Activated CD8-positive, alpha-beta memory T cell treated with anti-CD3 and anti-CD28 coated beads for 36 hours (primary cell): ENCODE results near the gene TLR10. TPM values are rescaled to one million over a fixed set of nuclear protein-coding genes. Genes with fewer than 3 reads are reported as not detected.

ENCODE experiments used
- CTCF ChIA-PET: fragments of 350-600 bp; sonication (Branson Sonifier 250); formaldehyde crosslinking; loops from one replicate; lab custom pipeline; 2021; ENCODE audit warnings: antibody characterized with exemption; lab: Charles Lee
- POLR2A ChIA-PET: fragments of 350-600 bp; sonication (Branson Sonifier 250); formaldehyde crosslinking; loops from one replicate; lab custom pipeline; 2021; ENCODE audit warnings: antibody characterized with exemption; lab: Charles Lee
- total RNA-seq, 2 experiments: library from RNA; stranded (reverse); gene quantifications; one replicate each; pipeline ENCODE4 v1.2.3, GENCODE V29; 2021

Gene TLR10
- total RNA-seq, 2 experiments from 2014 or later: not detected

- ChIA-PET CTCF (no interaction called here), POLR2A (no interaction called here)
Observed at GRCh38 chr4:38749336-38749735, 33.5 kb downstream of the TLR10 start.

- ChIA-PET POLR2A (no interaction called here), CTCF (no interaction called here)
Observed at GRCh38 chr4:38747629-38748028, 35.2 kb downstream of the TLR10 start.

- ChIA-PET CTCF (no interaction called here), POLR2A (no interaction called here)
Observed at GRCh38 chr4:38745881-38746280, 36.9 kb downstream of the TLR10 start.

DNA sequence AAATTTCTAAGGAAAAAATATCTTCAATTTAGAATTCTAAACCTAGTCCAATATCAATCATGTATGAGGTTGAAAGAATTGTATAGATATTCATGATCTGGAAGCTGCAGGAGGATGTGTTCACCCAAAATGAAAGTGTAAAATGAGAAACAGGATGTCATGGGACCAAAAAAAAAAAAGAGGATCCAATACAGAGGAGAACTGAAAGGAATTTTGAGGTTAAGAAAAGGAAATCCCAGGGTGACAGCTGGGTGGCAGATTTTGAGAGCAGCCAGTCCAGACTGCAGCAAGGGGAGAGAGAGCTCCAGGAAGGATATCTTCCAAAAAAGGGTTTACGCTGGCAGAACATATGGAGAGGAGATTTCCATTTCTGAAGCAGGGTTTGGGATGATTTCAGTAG lies 38.9 kb downstream of the TLR10 start:
- CTCF ChIA-PET: no interaction called here

DNA sequence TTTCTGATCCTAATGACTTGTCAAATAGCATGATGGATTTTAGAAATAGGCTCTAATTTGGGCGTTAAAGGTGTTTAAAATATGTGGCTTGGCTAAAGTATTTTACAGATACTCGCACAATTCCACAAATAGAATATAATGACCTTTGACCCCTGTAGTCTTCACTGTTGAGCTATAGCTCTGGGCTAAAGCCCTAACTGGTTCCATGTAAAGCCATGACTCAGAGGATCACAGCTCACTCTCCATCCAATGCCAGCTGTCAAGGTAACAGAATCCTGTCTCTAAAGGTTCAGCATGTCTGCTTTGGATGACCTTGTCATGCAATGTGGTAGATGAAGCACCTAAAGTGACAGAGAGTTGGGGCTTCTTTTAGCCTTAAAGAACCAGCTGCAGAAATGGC lies 42.5 kb downstream of the TLR10 start:
- CTCF ChIA-PET: interaction anchor here (0.8 to 1.0 kb wide), 2 partner anchors 9 to 19 kb away, joined by 3 read pairs; no protein-coding TSS in a partner anchor
- POLR2A ChIA-PET: no interaction called here

More for the DNA sequence above, 38.9 kb downstream of the TLR10 start:
- POLR2A ChIA-PET: no interaction called here

DNA sequence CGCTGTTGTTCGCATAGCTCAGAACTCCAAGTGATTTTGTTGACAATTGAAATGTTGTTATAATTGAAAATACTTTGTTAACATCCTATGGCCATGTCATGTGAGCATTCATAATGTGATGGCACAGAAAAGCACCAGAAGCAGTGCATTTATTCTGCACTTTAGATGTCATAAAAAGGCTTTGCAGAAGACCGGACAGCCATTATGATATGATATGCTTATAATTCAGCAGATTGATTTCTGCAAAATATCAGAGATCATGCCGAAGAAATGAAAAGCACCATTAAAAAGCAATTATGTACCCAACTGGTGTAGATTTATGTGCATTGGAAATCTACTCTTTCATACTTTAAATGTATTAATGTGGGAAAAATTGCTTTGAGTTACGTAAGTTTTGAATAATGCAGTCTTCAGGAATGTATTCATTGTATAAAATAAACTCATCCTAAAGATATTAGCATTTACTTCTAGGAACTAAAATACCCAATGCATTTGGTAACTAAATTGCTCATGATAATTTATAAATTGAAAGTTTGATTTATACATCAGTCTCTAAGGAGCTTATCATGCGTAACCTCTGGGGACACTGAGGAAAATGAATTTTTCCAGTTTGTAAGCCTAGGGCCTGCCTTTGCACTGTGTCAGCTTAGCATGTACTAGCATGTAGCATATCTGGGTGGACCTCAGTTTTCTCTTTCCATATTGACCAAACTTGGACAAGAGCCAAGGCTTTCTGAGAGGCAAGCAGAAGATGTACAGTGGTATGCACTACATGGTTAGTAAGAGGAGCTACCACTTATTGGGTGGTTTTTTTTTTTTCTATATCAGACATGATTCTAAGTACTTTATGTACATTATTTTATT lies 43.6 kb downstream of the TLR10 start:
- CTCF ChIA-PET: no interaction called here
- POLR2A ChIA-PET: no interaction called here

- POLR2A ChIA-PET: no interaction called here
- CTCF ChIA-PET: interaction anchor here (0.8 to 1.2 kb wide), 2 partner anchors 174 to 556 kb away, joined by 3 read pairs; no protein-coding TSS in a partner anchor
Observed at GRCh38 chr4:38735870-38736269, 46.9 kb downstream of the TLR10 start.

GRCh38 chr4:38734911-38735310 lies 47.9 kb downstream of the TLR10 start:
- ChIA-PET POLR2A (no interaction called here), CTCF (interaction anchor here (1.2 kb wide), 1 partner anchor 173 kb away, joined by 3 read pairs; no protein-coding TSS in a partner anchor)

DNA sequence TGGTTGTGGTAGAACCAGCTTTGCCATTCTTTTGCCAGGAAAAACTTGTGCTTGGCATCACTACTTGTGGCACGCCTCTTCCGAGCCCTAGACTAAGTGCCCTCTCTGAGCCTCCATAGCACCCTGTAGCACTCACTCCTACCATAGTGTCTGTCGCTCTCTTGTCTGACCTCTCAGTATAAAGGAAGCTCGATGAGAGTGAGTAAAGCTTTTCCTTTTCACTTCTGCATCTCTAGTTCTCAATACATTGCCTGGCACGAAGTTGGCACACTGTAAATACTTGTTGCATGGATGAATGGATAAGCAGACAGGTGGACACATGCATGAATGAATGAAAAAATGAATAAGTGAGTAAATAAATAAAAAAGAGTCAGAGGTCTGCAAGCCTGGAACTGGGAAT lies 48.3 kb downstream of the TLR10 start:
- POLR2A ChIA-PET: no interaction called here
- CTCF ChIA-PET: interaction anchor here (1.2 kb wide), 1 partner anchor 173 kb away, joined by 3 read pairs; no protein-coding TSS in a partner anchor

DNA sequence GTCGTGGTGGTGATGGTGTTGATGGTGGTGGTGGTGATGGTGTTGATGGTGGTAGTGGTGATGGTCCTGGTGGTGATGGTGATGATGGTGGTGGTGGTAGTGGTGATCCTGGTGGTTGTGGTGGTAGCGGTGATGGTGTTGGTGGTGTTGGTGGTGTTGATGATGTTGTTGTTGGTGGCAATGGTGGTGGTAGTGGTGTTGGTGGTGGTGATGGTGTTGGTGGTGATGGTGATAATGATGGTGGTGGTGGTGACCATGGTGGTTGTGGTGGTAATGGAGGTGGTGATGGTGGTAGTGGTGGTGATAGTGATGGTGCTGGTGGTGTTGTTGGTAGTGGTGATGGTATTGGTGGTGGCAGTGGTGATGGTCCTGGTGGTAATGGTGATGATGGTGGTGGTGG lies 49.1 kb downstream of the TLR10 start:
- CTCF ChIA-PET: no interaction called here
- POLR2A ChIA-PET: no interaction called here

- ChIA-PET POLR2A (no interaction called here), CTCF (interaction anchor here (0.6 to 4.4 kb wide), 12 partner anchors 10 to 1161 kb away, joined by 3 to 19 read pairs (median 3); no protein-coding TSS in a partner anchor)
Observed at GRCh38 chr4:38730830-38731646, 51.8 kb downstream of the TLR10 start.

DNA sequence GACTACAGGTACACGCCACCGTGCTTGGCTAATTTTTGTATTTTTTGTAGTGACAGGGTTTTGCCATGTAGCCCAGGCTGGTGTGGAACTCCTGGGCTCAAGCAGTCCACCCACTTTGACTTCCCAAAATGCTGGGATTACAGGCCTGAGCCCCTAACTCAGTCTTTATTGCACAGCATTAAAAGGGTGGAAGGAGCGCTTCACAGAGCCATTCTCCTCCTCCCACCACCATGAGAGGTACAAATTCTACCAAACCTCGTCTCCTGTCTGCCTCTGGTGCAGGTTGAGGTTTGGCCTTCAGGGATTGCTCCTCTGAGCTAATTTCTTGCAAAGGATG lies 52.3 kb downstream of the TLR10 start:
- ChIA-PET CTCF (interaction anchor here (0.6 to 4.4 kb wide), 8 partner anchors 148 to 1160 kb away, joined by 3 to 19 read pairs (median 4); no protein-coding TSS in a partner anchor), POLR2A (no interaction called here)

GRCh38 chr4:38728631-38729141 lies 54.1 kb downstream of the TLR10 start:
- POLR2A ChIA-PET: no interaction called here
- CTCF ChIA-PET: interaction anchor here (0.9 to 1.6 kb wide), 3 partner anchors 236 to 666 kb away, joined by 3 to 5 read pairs (median 3); no protein-coding TSS in a partner anchor

DNA sequence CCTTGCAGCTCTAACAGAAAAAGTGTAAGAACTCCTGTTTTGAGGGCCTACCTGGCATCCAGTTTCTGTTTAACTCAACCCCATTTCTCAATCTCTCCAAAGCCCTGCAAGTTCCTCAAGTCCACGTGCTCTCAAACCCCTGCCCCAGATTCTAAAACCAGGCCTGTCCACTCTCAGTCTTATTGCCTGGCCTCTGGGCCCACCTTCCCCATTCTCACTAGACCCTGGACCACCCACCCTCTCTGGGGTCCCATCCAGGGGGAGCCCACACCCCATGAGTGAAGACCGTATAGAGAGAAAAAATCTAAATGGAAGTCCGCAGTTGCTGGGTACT lies 58.3 kb downstream of the TLR10 start:
- ChIA-PET POLR2A (no interaction called here), CTCF (no interaction called here)

DNA sequence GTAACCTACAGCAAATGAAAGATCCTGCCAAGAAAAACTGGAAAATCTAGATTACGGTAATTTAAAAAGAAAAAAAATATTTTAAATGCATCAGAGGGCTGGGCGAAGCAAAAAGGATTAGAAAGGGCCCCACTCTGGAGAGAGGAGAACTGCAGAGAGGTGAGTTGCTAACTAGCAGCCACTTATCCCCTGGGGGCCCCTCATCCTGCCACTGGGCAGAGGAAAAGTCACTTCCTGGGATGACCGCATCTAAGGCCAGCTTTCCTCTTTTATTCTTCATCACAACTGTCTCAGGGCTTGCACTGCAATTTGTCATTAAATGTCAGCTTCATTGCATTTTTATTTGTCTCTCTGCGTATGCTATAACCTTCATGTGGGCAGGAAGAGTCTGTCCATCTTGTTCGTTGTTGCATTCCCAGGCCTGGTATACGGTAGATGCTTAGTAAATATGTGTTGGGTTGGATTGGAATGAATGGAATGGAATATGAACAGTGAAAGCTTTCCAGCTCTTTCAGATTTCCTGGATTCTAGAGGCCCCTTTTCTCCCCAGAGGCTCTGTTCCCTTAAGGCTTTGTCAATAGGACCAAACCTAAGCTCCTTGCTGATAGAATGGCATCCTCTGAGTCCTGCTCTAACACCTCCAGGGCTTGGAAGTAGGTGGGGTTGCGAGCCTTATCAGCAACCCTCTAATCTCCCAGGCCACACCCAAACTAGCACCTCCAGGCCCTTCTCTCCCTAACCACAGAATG lies 58.9 kb downstream of the TLR10 start:
- ChIA-PET CTCF (interaction anchor here (0.6 kb wide), 1 partner anchor 661 kb away, joined by 3 read pairs; no protein-coding TSS in a partner anchor), POLR2A (no interaction called here)

DNA sequence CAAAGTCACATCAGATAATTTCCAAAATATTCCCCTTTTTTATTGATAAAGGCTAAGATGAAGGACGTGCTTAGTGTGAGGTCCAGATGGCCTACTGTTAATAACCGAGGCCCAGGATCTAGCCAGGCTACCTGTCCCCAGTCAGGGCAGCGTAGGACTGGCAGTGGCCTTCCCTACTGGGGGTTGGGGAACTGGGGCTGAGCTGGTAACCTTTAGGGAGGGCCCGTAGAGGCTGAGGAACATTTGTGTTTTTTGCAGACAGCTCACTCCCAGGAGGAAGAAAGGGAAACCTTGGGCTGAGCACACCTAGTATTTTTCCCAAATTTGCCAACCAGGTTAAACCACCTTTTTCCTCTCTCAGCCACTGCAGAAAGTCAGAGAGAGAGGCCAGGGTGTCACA lies 59.7 kb downstream of the TLR10 start:
- POLR2A ChIA-PET: no interaction called here
- CTCF ChIA-PET: no interaction called here
